GM23248 (cell line): ENCODE measurements around the gene NAV2. TPM values are rescaled to one million over a fixed set of nuclear protein-coding genes. Genes with fewer than 3 reads are reported as not detected.

Experiments
- DNase-seq: peaks from one replicate; pipeline ENCODE4 v3.0.0-alpha.2; 2015
- H2AFZ ChIP-seq: fragments of 200-600 bp; sonication (generic); 2 replicates; pipeline ENCODE4 v1.6.1; 2016; ENCODE audit warnings: antibody characterized with exemption
- H3F3A ChIP-seq: fragments of 200-600 bp; sonication (generic); 2 replicates; pipeline ENCODE4 v1.6.1; 2016; ENCODE audit warnings: mild to moderate bottlenecking, antibody characterized with exemption, mixed run types; ENCODE audit not compliant: insufficient read depth
- H3K27ac ChIP-seq: fragments of 200-600 bp; sonication (generic); 2 replicates; pipeline ENCODE4 v1.5.1; 2016; ENCODE audit warnings: mild to moderate bottlenecking
- H3K27me3 ChIP-seq: fragments of 200-600 bp; sonication (generic); replicated peaks from 2 replicates; pipeline ENCODE4 v1.6.1; 2016; ENCODE audit warnings: mild to moderate bottlenecking; ENCODE audit not compliant: insufficient read depth
- H3K36me3 ChIP-seq: fragments of 200-600 bp; sonication (generic); 2 replicates; pipeline ENCODE4 v1.6.1; 2016; ENCODE audit warnings: low read depth, mild to moderate bottlenecking
- H3K4me1 ChIP-seq: fragments of 200-600 bp; sonication (generic); 2 replicates; pipeline ENCODE4 v1.6.1; 2016; ENCODE audit warnings: mild to moderate bottlenecking; ENCODE audit not compliant: insufficient read depth
- H3K4me2 ChIP-seq: fragments of 200-600 bp; sonication (generic); one replicate; pipeline ENCODE4 v1.6.1; 2016; ENCODE audit warnings: mild to moderate bottlenecking; ENCODE audit not compliant: unreplicated experiment
- H3K4me3 ChIP-seq: fragments of 200-600 bp; sonication (generic); 2 replicates; pipeline ENCODE4 v1.5.1; 2016; ENCODE audit warnings: mild to moderate bottlenecking
- H3K79me2 ChIP-seq: fragments of 200-600 bp; sonication (generic); 2 replicates; pipeline ENCODE4 v1.6.1; 2016; ENCODE audit warnings: mild to moderate bottlenecking; ENCODE audit not compliant: insufficient read depth
- H3K9ac ChIP-seq: fragments of 200-600 bp; sonication (generic); 2 replicates; pipeline ENCODE4 v1.6.1; 2016; ENCODE audit warnings: mild to moderate bottlenecking
- H3K9me2 ChIP-seq: fragments of 200-600 bp; sonication (generic); 2 replicates; pipeline ENCODE4 v1.6.1; 2016; ENCODE audit warnings: mixed run types, mild to moderate bottlenecking, moderate library complexity; ENCODE audit not compliant: insufficient read depth
- H3K9me3 ChIP-seq: fragments of 200-600 bp; sonication (generic); one replicate; pipeline ENCODE4 v1.6.1; 2017; ENCODE audit warnings: low read depth
- H4K20me1 ChIP-seq: fragments of 200-600 bp; sonication (generic); 2 replicates; pipeline ENCODE4 v1.6.0; 2016; ENCODE audit not compliant: insufficient read depth
- EZH2 ChIP-seq: fragments of 200-600 bp; sonication (generic); IDR thresholded peaks from 2 replicates; pipeline ENCODE4 v1.6.1; 2018; ENCODE audit warnings: antibody characterized with exemption, mild to moderate bottlenecking; ENCODE audit not compliant: insufficient read depth, poor library complexity, severe bottlenecking
- EZH2phosphoT487 ChIP-seq: fragments of 200-600 bp; sonication (generic); IDR thresholded peaks from 2 replicates; pipeline ENCODE4 v1.6.1; 2018; ENCODE audit warnings: antibody characterized with exemption, moderate library complexity, mild to moderate bottlenecking, low read depth; ENCODE audit not compliant: insufficient read depth
- WGBS, 2 experiments: methylation state at CpG; one replicate each; pipeline ENCODE4 v1.1.6; 2015 to 2017; ENCODE audit warnings: low lambda C conversion rate in 2 of 2, low coverage in 1 of 2; ENCODE audit errors: missing lambda C conversion rate in 2 of 2; 5-methylcytosine and 5-hydroxymethylcytosine counted together
- in situ Hi-C: fragments of 300-500 bp; cut with MboI; formaldehyde crosslinking; loops from 2 replicates; pipeline ENCODE4 v1.15.0; 2020
- polyA plus RNA-seq: library from polyadenylated mRNA; unstranded; fragments of >200 nt; fragmentation: Nextera tagmentation; extraction: Ambion mirVana; gene quantifications from 2 replicates; pipeline ENCODE4 v1.2.1, GENCODE V29; 2016
- total RNA-seq: library from RNA; depleted of rRNA; stranded (reverse); fragments of >200 nt; shearing (Covaris generic); gene quantifications from 2 replicates; pipeline ENCODE4 v1.2.3, GENCODE V29; 2014

Gene NAV2
- total and polyA plus RNA-seq, 2 experiments from 2014 or later = 5.7 to 11.9 TPM

- peak; percentile 82 for DNase-seq
- Histone ChIP-seq H3K4me3 (no peak overlapping the region), H3K79me2 (peaks cover 24% of the 10 kb centered on the region), H2AFZ (no peak overlapping the region), H3K4me2 (no peak overlapping the region), H3K27ac (no peak overlapping the region), H3K9ac (no peak overlapping the region), H3K27me3 (no peaks in the 10 kb centered on the region), H3K9me2 (no peaks in the 10 kb centered on the region), H3K36me3 (peaks cover 15% of the 10 kb centered on the region; the same call in 1 of the 2 replicates), H4K20me1 (no peaks in the 10 kb centered on the region; the same call in 1 of the 2 replicates), H3F3A (peaks cover 29% of the 10 kb centered on the region), H3K4me1 (peaks cover 19% of the 10 kb centered on the region), H3K9me3 (no peaks in the 10 kb centered on the region)
- 69 to 75% methylated on average over 10 of the region's 10 CpGs for WGBS, 2 experiments
- in situ Hi-C loops = loop anchor here (25.0 kb wide), 1 partner anchor 399 kb away; no protein-coding TSS in a partner anchor
- no peak for TF ChIP-seq EZH2phosphoT487
- no peak for TF ChIP-seq EZH2
Observed at GRCh38 chr11:19938169-19938856, 225.7 kb downstream of the NAV2 start.

GRCh38 chr11:19938866-19939265 is 226.2 kb downstream of the NAV2 start:
- DNase-seq = no peak
- H3K79me2 ChIP-seq = peaks cover 22% of the 10 kb centered on the region
- H3K9me3 ChIP-seq = no peaks in the 10 kb centered on the region
- in situ Hi-C loops = loop anchor here (25.0 kb wide), 1 partner anchor 398 kb away; no protein-coding TSS in a partner anchor
- H3K4me1 ChIP-seq = peaks cover 19% of the 10 kb centered on the region
- H3K27me3 ChIP-seq = no peaks in the 10 kb centered on the region
- peaks cover 16% of the 10 kb centered on the region; the same call in 1 of the 2 replicates for H3K36me3 ChIP-seq
- WGBS, 2 experiments = 86 to 87% methylated on average over 4 of the region's 4 CpGs
- no peaks in the 10 kb centered on the region; the same call in 1 of the 2 replicates for H4K20me1 ChIP-seq
- no peak overlapping the region for H3K9ac ChIP-seq
- H3K27ac ChIP-seq = no peak overlapping the region
- TF ChIP-seq EZH2phosphoT487 (no peak), EZH2 (no peak)
- no peak overlapping the region for H2AFZ ChIP-seq
- H3K9me2 ChIP-seq = no peaks in the 10 kb centered on the region
- no peak overlapping the region for H3K4me2 ChIP-seq
- H3K4me3 ChIP-seq = no peak overlapping the region
- peaks cover 31% of the 10 kb centered on the region for H3F3A ChIP-seq

GRCh38 chr11:19939415-19939929 is 226.8 kb downstream of the NAV2 start:
- no peaks in the 10 kb centered on the region for H3K27me3 ChIP-seq
- TF ChIP-seq EZH2phosphoT487 (no peak), EZH2 (no peak)
- no peak overlapping the region for H3K4me2 ChIP-seq

GRCh38 chr11:19940831-19941230 is 228.2 kb downstream of the NAV2 start:
- Histone ChIP-seq H3K27ac (no peak overlapping the region), H2AFZ (no peak overlapping the region), H3F3A (peaks cover 16% of the 10 kb centered on the region), H3K27me3 (no peaks in the 10 kb centered on the region), H3K36me3 (peaks cover 19% of the 10 kb centered on the region; the same call in 1 of the 2 replicates), H3K4me1 (0 out of 2 replicates have a peak, but pooled peaks cover 3% of the 10 kb centered on the region), H3K9ac (no peak overlapping the region), H3K9me3 (no peaks in the 10 kb centered on the region), H3K4me2 (no peak overlapping the region), H3K9me2 (no peaks in the 10 kb centered on the region), H3K4me3 (no peak overlapping the region), H3K79me2 (peaks cover 19% of the 10 kb centered on the region), H4K20me1 (no peaks in the 10 kb centered on the region; the same call in 1 of the 2 replicates)
- no peak for DNase-seq
- 96 to 99% methylated on average over 6 of the region's 6 CpGs for WGBS, 2 experiments
- TF ChIP-seq EZH2 = no peak
- no peak for TF ChIP-seq EZH2phosphoT487
- in situ Hi-C loops = loop anchor here (25.0 kb wide), 1 partner anchor 396 kb away; no protein-coding TSS in a partner anchor

More at GRCh38 chr11:19939415-19939929, 226.8 kb downstream of the NAV2 start:
- Histone ChIP-seq H3K9ac (no peak overlapping the region), H3K4me3 (no peak overlapping the region), H3K36me3 (peaks cover 16% of the 10 kb centered on the region; the same call in 1 of the 2 replicates), H3K9me3 (no peaks in the 10 kb centered on the region), H3F3A (peaks cover 26% of the 10 kb centered on the region), H2AFZ (no peak overlapping the region), H3K4me1 (peaks cover 15% of the 10 kb centered on the region), H4K20me1 (no peaks in the 10 kb centered on the region; the same call in 1 of the 2 replicates), H3K9me2 (no peaks in the 10 kb centered on the region), H3K27ac (no peak overlapping the region), H3K79me2 (peaks cover 19% of the 10 kb centered on the region)
- WGBS, 2 experiments = 99 to 100% methylated on average over 9 of the region's 9 CpGs
- no peak for DNase-seq
- in situ Hi-C loops = loop anchor here (25.0 kb wide), 1 partner anchor 398 kb away; no protein-coding TSS in a partner anchor
